ENCODE results near the gene USO1. TPM values are rescaled to one million over a fixed set of nuclear protein-coding genes. Genes with fewer than 3 reads are reported as not detected.
"Not testable (repeated sequence)": the region's sequence is repeated elsewhere in the genome, so short reads cannot be mapped to it uniquely, and the experiment has no call there.

The USO1 gene
- total RNA-seq, 4 donors from 2014 or later = 52.9 to 59.1 (median 57.6) TPM

DNA sequence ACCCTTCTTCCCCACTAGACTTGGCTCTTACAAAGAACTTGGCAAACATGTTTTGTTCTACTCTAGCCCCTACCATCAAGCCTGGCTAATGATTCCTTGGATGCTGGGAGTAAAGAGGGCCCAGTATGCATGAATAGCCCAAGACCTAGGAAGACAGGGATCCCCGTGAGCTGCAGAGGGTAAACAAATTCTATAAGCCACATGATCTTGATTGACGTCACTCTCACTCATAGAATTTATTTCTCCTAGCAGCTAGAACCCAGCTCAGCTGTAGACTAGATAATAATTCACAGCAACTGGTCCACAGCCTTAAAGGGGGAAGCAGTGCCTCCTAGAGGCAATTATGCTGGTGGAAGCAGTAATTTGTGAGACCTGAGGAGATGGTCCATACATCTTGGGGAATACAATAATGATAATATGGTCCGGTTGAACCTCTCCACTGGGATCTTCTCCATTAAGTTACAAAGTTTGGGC, 16.1 kb upstream of the USO1 start:
- 87 to 97% methylated on average over 3 of the region's 3 CpGs for WGBS, 2 donors
- intact Hi-C loops (cut with DNase I; ENCODE audit: low total_unique reads) = no loop called here
- H3K4me3 ChIP-seq (ENCODE audit: low read depth, poor library complexity, severe bottlenecking) = no peak overlapping the region
- peak in 1 of 2 donors; percentile 13 for DNase-seq (ENCODE audit: low spot score in 2 of 2)
- no peak for TF ChIP-seq POLR2A (IDR thresholded peaks at IDR 0.05)
- no peak for TF ChIP-seq CTCF (IDR thresholded peaks at IDR 0.05)

DNA sequence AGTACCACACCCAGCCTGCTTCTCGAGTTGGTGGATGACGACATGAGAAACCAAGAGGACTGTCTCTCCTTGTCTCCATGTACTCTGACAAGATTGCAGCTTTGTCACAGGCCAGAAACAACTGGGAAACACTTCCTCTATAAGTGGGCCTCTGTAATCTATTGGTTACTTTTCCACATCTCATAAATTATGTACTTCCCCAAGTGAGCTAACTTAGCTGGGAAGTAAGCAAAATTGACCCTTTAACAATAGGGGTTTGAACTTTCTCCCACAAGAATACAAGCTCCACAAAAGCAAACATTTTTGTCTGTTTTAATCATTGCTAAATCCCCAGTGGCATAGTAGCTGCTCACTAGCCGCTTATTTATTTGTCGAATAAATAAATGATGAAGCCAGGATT, 14.1 kb upstream of the USO1 start:
- TF ChIP-seq CTCF (IDR thresholded peaks at IDR 0.05) (no peak), POLR2A (IDR thresholded peaks at IDR 0.05) (no peak)
- no peak overlapping the region for H3K4me3 ChIP-seq (ENCODE audit: low read depth, poor library complexity, severe bottlenecking)
- peak in 1 of 2 donors; percentile 10 for DNase-seq (ENCODE audit: low spot score in 2 of 2)
- 67 to 84% methylated on average over 4 of the region's 4 CpGs for WGBS, 2 donors
- intact Hi-C loops (cut with DNase I; ENCODE audit: low total_unique reads) = no loop called here

GRCh38 chr4:75714011-75714410, 10.4 kb upstream of the USO1 start:
- WGBS, 2 donors = 92 to 98% methylated on average over 4 of the region's 4 CpGs
- intact Hi-C loops (cut with DNase I; ENCODE audit: low total_unique reads) = no loop called here
- TF ChIP-seq POLR2A (IDR thresholded peaks at IDR 0.05) (no peak), CTCF (IDR thresholded peaks at IDR 0.05) (no peak)
- no peak for DNase-seq (ENCODE audit: low spot score in 2 of 2)
- H3K4me3 ChIP-seq (ENCODE audit: low read depth, poor library complexity, severe bottlenecking) = no peak overlapping the region

GRCh38 chr4:75714704-75715103, 9.7 kb upstream of the USO1 start:
- 24 to 33% methylated on average over 1 of the region's 1 CpG for WGBS, 2 donors
- no peak for DNase-seq (ENCODE audit: low spot score in 2 of 2)
- TF ChIP-seq POLR2A (IDR thresholded peaks at IDR 0.05) = no peak
- no peak for TF ChIP-seq CTCF (IDR thresholded peaks at IDR 0.05)
- intact Hi-C loops (cut with DNase I; ENCODE audit: low total_unique reads) = no loop called here
- H3K4me3 ChIP-seq (ENCODE audit: low read depth, poor library complexity, severe bottlenecking) = no peak overlapping the region

DNA sequence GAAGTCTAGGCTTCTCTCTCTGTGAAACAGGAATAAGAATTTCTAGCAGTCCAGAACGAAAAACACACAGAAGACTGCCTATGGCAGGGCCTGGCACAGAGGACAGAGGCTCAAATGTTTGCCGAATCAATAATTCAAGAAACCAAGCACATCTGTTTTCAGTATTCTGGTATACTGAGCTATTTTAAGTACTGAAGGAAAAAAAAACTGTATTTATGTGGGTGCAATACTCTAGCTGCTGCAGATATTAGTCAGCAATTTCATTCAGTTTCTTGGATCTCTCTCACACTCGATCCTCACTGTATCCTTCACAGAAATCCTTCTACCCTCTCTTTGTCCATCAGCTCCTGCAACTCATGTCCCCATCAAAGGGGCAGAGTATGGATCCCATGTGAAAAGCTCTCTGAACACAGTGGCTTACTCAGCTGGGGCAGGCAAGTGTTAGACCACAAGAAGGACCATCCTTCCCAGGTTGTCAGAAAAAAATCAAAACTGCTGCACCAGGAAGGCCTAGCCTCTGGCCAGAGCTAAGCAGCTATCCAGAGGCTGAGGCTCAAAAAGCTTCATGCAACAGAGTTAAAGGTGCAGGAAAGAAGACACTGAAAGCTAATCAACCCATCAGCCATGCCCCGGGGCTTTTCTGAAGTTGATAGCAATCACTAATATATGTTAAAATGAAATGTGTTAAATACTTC, 9.1 kb upstream of the USO1 start:
- no peak overlapping the region for H3K4me3 ChIP-seq (ENCODE audit: low read depth, poor library complexity, severe bottlenecking)
- 28% methylated on average over 4 of the region's 4 CpGs for WGBS, 2 donors
- no peak for DNase-seq (ENCODE audit: low spot score in 2 of 2)
- TF ChIP-seq CTCF (IDR thresholded peaks at IDR 0.05) = no peak
- TF ChIP-seq POLR2A (IDR thresholded peaks at IDR 0.05) = no peak
- intact Hi-C loops (cut with DNase I; ENCODE audit: low total_unique reads) = no loop called here

DNA sequence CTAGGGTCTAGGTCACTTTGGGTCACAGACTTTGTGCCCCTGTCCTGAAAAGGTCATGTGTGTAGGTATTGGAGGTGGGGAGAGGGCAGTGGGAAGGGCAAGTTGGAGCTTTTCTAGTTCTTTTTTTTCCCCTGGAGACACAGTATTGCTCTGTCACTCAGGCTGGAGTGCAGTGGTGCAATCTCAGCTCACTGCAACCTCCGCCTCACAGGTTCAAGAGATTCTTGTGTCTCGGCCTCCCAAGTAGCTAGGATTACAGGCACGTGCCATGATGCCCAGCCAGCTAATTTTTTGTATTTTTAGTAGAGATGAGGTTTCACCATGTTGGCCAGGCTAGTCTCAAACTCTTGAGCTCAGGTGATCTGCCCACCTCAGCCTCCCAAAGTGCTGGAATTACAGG, 8.3 kb upstream of the USO1 start:
- H3K4me3 ChIP-seq (ENCODE audit: low read depth, poor library complexity, severe bottlenecking); DNase-seq (ENCODE audit: low spot score in 2 of 2); intact Hi-C loops (cut with DNase I; ENCODE audit: low total_unique reads): not testable (repeated sequence)
- 86 to 100% methylated on average over 3 of the region's 3 CpGs for WGBS, 2 donors
